ENCODE data around the gene PLAAT5.

The PLAAT5 gene

DNA sequence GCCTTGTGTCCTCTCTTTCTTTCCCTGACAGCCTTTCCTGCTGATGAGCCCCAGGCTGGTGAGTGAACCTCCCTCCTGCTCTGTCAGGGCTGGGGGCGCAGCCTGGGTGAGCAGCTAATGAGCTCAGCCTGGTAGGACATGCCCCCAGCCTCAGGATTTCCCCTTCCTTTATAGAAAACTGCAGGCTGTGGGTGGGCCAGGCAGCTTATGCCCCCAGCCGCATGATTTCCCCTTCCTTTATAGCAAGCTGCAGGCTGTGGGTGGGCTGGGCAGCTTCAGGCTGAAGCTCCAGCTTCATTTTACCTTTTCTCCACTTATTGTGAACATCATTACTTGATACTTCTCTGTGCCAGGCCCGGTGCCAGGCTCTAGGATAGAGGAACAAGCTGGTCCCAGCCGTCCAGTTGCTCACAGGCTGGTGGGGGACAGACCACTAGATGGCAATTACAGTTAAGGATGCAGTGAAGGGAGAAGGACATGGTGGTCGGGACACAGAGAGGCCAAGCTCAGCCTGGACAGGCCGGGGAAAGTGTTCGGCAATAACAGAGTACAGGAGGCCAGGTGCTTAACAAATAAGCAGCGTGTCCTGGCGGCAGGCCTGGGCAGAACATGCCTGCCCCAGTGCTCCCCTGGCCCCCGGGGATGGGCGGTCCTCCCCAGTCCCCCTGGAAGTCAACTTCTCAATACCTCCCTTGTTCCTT, 20.2 kb upstream of the PLAAT5 start:
- DNase-seq, result no peak

DNA sequence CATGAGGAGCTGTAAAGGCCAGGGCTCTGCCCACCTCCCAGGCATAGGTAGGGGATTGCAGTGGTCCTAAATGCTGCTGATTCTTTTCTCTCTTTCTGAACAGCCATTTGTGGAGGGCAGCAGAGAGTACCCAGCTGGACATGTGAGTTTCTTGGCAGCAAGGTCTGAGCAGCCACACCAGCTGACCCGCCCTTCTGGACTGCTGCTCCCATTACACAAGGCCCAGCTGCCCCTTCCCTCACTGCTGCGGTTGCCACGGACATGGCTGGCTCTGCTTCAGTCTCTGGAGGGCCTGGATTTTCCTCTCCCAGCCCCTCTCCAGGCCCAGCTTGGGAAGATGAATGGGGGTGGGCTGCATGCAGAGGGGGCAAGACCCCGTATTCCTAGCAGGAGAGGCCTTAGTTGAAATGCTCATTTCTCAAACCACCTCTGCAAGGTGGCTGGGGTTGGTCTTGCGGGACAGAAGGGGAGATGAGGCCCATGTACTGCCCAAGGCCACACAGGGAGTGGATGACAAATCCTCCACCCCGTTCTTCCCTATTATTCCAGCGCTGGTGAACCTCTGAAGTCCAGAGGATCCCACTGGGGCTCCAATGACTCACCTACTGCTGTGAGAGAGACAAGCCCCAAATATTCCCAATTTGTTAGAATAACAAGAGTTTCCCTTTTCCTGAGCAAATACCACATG, 19.5 kb upstream of the PLAAT5 start:
- no peak for DNase-seq

DNA sequence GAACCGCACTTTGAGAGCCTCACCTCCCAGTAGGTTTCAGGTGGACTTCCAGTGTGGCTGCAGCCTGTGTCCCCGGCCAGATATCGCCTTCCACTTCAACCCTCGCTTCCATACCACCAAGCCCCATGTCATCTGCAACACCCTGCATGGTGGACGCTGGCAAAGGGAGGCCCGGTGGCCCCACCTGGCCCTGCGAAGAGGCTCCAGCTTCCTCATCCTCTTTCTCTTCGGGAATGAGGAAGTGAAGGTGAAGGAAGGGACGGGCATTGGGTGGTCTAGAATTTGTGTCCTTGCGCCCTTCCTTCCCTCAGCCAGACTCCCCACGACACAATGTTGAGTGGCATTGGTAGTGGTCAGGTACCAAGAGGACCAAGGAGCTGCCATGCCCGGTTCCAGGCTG, 17.8 kb upstream of the PLAAT5 start:
- DNase-seq, result no peak

DNA sequence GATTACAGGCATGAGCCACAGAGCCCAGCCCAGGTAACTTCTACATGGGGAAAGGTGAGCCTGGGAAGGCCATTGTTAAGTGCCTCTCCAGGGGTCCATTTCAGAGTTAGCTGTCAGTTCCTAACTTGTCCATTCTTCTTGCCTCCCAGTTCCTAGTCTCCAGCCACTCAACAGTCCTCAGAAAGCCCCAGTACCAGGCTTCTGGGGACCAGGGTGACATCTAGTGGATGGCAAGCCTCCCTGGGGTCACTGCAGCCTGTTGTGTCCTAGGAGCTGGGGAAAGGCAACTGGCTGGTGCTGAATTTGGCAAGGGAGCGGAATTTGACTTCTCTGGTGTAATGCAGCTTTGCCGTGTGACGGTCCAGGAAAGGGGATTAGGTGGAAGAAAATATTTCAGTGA, 17.0 kb upstream of the PLAAT5 start:
- DNase-seq, result no peak

DNA sequence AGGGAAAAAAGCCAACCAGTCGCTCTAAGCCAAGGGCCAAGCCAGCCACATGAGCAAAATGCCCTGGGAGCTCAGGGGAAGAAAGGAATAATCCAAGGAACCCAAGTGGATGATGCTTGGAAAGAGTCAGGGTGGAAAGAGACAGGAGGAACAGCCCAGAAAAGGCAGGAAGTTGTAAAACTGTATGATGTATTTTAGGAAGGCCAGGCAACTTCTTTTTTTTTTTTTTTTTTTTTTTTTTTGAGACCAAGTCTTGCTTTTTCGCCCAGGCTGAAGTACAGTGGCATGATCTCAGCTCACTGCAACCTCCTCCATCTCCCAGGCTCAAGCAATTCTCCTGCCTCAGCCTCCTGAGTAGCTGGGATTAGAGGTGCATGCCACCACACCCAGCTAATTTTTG, 16.5 kb upstream of the PLAAT5 start:
- DNase-seq, result no peak

DNA sequence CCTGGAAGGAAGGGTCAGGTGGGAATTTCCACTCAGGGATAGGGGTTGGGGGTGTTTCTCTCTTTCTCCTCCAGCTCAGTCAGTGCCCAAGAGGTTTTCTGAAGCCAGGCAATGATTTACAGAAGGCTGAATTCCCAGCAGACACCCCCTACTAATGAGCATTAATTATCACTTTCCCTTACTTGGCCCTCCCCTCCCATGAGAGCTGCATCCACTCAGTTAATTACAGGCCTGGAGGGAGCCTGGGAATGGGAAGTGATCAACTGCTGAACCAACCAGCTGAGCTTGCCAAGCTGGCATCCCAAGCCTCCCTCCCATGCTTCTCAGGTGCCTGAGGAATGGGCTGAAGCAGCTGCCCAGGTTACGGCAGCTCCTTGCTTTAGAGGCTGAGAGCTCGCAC, 15.9 kb upstream of the PLAAT5 start:
- no peak for DNase-seq

DNA sequence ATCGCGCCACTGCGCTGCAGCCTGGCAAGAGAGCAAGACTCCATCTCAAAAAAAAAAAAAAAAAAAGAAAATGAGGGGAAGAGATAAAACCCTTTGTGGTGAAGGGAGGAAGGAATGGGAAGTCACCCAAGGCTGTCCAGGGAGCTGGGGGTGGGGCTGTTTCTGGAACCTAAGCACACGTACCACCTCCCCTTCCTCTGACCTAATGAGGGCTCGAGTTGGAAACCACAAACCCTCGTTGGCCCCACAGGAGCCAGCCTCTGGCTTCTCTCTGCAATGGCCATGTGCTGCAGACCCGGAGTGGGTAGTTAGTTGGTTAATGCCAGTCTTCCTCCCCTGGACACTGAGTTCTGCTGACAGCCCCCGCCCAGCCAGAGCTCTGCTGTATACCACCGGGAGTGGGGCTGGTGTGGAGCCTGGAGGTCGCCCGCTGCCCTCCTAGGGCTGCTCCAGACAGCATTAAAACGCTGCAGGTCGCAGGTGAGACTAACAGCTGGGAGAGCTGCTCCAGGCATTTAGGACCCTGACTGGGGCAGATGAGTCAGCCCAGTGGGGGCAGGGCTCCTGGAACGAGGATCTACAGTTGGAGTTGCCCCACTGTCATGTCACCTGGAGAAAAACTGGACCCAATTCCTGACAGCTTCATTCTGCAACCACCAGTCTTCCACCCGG, 15.0 kb upstream of the PLAAT5 start, which contains the start of gene LGALS12:
Gene LGALS12, plus strand, starts transcription at position 228 of the 672 bp plus-strand sequence. Its CDS starts 375 bp downstream, at position 603.
- DNase-seq, result no peak

DNA sequence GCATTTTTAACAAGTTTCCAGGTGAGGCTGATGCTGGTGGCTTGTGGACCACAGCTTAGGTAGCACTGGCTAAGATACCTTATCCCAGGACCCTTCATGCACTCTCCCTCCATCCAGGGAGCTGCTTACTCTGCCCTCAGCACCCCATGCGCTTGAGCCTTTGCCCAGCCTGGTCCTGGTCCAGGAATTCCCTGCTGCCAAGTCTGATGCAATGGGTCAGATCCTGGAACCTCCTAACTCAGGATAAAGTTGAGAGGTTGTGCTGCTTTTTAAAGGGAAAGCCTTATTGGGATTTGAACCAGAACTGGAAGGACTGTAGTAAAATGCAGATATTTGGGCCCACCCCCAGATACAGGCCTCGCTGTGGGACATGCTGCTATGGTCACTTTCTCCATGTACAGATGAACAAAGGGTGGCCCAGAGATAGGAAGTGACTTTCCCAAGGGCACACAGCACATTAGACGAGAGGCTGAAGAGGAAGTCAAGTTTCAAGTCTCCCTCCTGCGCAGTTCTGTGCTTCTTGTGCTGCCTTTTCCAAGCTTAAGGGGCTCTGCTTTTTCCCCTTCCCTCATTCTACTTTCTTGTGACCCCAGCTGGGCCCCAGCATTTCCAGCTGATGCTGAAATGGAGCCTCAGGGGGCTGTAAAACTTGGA, 14.1 kb upstream of the PLAAT5 start:
- no peak for DNase-seq

DNA sequence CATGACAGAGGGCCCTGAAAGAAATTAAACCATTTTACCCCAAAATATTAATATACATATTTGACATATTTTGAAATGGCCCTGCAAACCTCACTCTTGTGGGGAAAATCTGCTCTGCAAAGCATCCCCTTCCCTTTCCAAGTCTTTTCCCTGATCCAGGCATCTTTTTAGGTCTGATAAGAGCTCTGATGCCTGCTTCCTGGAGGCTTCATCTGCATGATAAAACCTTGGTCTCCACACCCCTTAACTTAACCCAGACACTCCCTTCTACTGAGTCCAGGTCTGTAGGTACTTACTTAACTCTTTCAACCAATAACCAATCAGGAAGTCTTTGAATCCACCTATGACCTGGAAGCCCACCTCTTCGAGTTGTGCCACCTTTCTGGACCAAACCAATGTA, 13.1 kb upstream of the PLAAT5 start:
- no peak for DNase-seq

DNA sequence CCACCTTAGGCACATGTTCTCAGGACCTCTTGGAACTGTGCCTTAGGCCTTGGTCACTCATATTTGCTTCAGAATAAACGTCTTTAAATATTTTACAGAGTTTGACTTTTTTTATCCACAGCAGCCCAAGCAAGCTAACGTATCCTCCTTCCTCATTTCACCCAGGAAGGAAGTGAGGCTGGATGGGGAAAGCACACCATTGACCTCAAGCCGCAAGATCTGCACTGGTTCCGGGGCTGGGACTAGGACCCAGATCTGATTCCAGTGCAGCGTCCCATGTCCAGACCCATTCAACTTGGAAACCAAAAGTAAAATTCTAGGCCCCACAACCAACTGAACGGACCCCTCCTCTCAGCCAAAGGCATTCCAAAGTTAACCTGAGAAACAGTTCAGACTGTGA, 12.5 kb upstream of the PLAAT5 start:
- no peak for DNase-seq

DNA sequence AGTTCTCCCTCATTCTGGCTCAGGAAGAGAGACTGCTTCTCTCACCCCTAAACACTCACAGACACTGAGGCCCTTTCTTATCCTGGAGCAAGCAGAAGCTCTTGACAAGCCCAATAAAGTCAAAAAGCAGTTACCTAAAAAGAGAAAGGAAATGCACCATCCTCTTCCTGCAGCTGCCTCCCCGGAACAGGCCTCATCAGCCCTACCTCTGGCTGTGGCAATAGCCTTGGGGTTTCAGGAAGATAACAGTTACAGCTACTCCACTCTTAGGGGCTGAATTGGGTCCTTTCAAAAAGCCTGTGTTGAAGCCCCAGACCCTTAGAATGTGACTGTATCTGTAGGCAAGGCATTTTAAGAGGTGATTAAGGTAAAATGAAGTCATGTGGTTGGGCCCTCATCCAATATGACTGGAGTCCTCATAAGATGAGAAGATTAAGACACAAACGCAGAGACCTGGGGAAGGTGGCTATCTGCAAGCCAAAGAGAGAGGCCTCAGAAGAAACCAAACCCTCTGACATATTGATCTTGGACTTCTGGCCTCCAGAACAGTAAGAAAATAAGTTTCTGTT, 11.4 kb upstream of the PLAAT5 start:
- no peak for DNase-seq

DNA sequence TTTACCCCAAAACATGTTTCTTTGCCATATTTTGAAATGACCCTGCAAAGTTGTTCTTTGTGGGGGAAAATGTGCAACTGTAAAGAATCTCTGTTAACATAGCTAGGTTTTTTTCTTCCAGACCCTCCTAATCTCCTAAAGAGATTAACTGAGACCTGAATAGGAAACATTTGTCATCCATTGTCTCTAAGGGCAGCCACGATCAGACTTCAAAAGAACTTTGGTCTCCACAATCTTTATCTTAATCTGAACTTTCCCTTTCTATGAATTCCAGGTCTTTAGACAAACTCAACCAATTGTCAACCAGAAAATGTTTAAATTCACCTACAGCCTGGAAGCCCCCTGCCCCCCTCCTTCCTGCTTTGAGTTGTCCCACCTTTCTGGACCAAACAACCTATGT, 10.3 kb upstream of the PLAAT5 start:
- no peak for DNase-seq

DNA sequence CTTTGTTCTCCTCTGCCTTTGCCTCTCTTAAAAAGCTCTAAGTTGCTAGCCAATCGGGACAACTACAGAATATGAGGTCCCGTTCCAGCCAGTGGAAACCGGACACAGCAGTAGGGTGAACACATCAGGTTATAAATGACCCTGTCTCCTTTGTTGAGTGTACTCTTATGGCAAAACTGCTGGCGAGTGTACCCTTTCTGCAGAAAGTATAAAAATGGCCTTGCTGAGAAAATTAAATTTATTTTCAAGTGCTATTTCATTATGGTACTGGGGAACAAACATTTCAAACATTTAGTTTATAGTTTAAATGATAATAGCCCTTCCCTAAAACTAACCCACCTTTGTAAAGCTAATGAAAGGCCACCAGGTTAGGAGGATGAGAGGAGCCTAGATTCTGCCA, 8.9 kb upstream of the PLAAT5 start:
- DNase-seq, result no peak

DNA sequence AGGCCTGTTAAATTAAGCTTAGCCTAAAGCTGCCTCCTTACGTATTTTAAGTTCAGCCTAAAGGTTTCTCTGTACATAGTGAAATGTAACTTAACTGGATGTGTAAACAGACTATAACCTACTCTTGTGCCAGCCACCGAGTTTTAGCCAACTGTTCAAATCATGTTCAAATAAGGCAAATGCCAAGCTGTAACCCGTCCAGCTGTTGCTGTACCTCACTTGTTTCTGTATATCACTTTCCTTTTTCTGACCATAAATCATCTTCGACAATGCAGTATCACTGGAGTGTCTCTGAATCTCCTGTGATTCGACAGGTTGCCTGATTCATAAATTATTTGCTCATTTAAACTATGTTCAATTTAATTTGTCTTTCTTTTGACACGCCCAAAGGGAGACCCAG, 4.0 kb upstream of the PLAAT5 start:
- no peak for DNase-seq

DNA sequence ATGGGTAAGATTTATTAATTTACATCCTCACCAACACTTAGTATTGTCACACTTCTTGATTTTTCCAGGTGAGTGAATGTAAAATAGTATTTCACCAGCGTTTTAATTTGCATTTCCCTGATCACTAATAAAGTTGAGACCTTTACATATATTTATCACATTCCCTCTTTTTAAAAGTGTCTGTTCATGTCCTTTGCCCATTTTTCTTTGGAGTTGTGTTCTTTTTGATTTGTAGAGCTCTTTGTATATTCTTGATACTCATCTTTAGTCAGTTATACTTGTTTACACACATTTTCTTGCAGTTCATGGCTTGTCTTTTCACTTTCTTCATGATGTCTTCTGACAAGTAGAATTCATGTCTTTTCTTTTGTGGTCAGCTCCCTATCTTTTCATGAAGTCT, 2.2 kb upstream of the PLAAT5 start:
- DNase-seq, result no peak

DNA sequence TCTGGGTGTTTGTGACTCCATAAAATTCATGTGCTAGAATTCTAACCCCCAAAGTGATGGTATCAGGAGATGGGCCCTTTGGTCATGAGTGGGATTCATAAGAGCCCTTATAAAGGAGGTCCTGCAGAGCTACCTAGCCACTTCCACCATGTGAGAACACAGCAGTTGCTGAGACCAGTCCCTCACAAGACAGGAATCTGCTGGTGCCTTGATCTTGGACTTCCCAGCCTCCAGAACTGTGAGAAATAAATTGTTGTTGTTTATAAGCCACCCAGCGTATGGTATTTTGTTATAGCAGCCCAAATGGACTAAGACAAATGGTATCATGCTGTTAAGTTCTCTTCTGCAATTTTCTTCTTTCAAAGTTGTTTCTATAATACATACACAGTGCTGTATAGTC, 1.5 kb upstream of the PLAAT5 start:
- no peak for DNase-seq

DNA sequence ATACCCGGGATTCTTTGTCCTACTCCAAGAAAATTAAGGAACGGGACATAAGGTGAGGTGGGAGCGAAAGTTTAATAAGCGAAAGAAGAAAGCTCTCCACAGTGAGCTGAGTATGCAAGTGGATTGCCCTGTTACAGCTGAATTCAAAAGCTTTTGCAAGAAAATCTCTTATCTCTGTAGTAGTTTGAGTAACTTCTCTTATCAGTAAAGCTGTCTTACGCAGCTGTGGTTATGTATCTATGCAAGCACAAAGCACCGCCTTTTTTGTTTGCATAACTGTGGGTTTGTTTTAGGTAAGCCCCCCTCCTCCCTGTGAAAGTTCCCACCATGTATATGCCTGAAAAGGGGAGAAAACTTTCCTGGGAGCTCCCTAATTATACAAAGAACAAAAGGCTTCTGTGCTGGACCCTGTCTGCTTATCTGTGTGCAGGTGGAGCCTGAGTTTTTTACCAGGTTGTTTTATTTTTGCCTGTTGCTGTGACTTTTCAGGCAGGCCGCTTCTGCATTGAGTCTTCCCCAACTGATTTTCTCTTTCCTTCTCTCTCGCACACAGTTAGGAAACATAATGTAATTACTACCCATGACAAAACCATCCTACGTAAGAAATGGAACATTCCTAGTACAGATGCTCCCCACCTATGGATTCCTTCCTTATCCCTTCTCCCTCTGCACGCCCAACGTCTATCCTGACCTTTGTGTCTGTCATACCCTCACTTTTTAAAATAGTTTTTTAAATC, 837 bp upstream of the PLAAT5 start:
- DNase-seq, result no peak

DNA sequence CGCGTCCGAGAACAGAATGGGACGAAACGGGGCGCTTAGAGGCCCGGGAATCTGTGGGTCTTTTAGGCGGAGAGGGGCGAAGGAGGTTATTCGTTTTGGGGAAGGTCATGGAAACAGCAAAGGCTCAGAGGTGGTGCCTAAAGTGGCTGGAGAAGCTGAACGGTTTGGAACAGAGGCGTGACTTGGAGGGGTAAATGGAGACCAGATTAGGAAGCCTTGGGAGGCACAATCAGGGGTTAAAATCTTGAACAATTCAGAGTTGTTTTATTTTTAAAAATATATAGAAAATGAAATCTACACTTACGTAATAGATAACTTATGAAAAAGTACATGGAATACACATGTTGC, 247 bp upstream of the PLAAT5 start:
- DNase-seq, result no peak

DNA sequence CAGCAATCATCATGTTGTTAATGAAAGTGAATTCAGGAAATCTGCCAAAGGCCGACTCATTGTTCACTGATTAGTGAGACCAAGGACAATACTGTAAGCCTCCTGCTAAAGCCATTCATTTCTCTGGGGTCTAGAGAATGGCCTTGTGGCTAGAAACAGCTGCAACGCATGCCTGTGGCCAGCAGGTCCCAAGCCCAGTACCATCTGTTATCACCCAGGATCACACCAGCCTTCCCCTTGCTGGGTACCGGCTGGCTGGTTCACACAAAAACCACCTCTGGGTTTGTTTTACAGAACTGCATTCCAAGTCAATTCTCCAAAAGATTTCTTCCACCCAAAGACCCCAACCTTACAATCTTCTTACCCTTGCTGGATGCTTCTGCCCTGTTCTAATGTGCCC, 1.1 kb downstream of the PLAAT5 start:
- no peak for DNase-seq

DNA sequence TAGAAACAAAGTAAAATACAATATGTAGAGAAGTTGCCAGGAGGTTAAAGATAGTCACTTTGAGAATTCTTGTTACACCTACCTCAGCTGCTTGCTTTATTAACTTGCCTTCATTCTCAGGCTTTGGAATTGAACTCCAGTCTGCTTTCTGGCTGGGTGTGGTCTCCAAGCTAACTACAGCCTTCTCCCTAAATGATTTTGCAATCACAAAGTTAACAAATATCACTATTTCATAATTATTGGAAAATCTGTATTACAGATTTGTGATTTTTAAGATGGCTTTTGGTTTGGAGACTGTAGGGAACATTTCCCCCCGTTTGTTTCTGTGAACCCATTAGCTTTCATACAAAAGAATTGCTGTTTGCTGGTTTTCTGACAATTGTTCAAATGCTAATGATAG, 2.2 kb downstream of the PLAAT5 start:
- DNase-seq, result no peak

DNA sequence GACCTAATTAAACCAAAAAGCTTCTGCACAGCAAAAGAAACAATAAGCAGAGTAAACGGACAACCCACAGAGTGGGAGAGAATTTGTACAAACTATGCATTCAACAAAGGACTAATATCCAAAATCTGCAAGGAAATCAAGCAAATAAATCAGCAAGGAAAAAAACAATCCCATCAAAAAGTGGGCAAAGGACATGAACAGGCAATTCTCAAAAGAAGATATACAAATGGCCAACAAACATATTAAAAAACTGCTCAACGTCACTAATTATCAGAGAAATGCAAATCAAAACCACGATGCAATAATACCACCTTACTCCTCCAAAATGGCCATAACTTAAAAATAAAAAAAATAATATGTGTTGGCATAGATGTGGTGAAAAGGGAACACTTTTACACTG, 5.2 kb downstream of the PLAAT5 start:
- DNase-seq, result no peak

DNA sequence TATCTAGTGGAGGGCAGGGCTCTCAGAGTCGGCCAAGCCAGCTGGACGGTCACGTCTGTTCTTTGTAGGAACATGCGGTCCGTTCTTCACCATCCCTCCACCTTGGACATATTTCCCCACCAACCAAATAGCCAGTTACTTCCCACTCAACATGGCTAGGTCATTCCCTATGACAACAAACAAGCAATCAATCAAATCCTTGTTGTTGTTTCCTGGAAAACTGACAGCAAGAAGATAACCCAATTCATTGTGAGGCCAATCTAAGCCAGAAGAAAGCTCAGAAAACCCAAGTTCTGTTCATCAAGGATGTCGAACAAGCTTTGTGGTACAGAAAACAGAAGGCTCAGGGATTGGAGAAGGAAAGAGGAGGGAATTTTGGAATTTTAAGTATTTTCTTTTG, 10.9 kb downstream of the PLAAT5 start:
- no peak for DNase-seq

DNA sequence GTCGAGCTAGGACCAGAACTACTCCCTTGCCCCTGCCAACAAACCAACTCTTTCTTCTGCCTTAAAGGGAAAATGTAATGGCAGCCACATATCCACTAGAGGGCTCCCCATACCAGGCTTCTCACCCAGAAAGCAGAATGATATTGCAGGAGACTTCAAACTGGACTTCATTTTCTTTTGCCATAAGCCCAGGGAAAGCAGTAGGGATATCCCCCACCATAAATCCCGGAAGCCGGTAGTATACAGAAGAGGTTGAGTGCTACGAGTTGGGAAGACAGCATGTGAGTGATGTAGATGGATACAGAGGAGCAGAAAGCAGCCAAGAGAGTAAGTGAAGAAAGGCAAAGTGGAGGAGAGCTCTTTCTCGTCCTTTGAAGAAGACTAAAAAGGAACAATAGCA, 12.1 kb downstream of the PLAAT5 start:
- DNase-seq, result peak; percentile 74
